Panc1 (cell line): ENCODE data around the gene SGMS2. TPM values are rescaled to one million over a fixed set of nuclear protein-coding genes. Genes with fewer than 3 reads are reported as not detected.
A peak's percentile ranks its signal among the peaks of the same experiment; 100 is the strongest.

Experiments
- ATAC-seq: fragments of 200-7000 bp; cut with Tn5 transposase; 2 replicates; pipeline ENCODE4 v1.9.1; 2020; ENCODE audit warnings: mild to moderate bottlenecking, moderate library complexity
- Bru-seq: library from RNA; stranded (reverse); fragments of 400-500 nt; gene quantifications from one replicate; lab custom pipeline; 2021; lab: Mats Ljungman, UMichigan
- BruChase-seq, 2 experiments: library from RNA; stranded (reverse); fragments of 400-500 nt; gene quantifications; one replicate each; lab custom pipeline; 2021; lab: Mats Ljungman, UMichigan
- BruUV-seq: library from RNA; stranded (reverse); fragments of 400-500 nt; replicated peaks from 2 replicates; lab custom pipeline; 2021; lab: Mats Ljungman, UMichigan
- CTCF ChIA-PET: fragments of 300-600 bp; sonication (Branson Sonifier 250); formaldehyde crosslinking; loops from one replicate; lab custom pipeline; 2022; ENCODE audit warnings: antibody characterized with exemption; lab: Charles Lee
- POLR2A ChIA-PET: fragments of 300-600 bp; sonication (Branson Sonifier 250); formaldehyde crosslinking; loops from one replicate; lab custom pipeline; 2022; ENCODE audit warnings: antibody characterized with exemption; lab: Charles Lee
- DNase-seq: peaks from one replicate; pipeline ENCODE4 v3.0.0-alpha.2; 2010; ENCODE audit warnings: low read depth, low spot score
- H3K27ac ChIP-seq: 2 replicates; pipeline ENCODE4 v1.5.1; 2011; ENCODE audit warnings: mild to moderate bottlenecking, low read length, inconsistent platforms
- H3K27me3 ChIP-seq: fragments of 200-500 bp; sonication (Bioruptor generic); 2 replicates; pipeline ENCODE4 v1.6.0; 2014; ENCODE audit warnings: low read length, inconsistent platforms; ENCODE audit not compliant: control insufficient read depth, insufficient read depth
- H3K36me3 ChIP-seq: fragments of 200-500 bp; sonication (Bioruptor generic); 2 replicates; pipeline ENCODE4 v1.5.1; 2014; ENCODE audit warnings: inconsistent platforms, mild to moderate bottlenecking, low read length, moderate library complexity; ENCODE audit not compliant: control insufficient read depth, insufficient read depth
- H3K4me1 ChIP-seq: 2 replicates; pipeline ENCODE4 v1.5.1; 2011; ENCODE audit warnings: inconsistent platforms, mild to moderate bottlenecking, low read length, moderate library complexity; ENCODE audit not compliant: control insufficient read depth, insufficient read depth
- H3K4me3 ChIP-seq, 2 experiments: 2 replicates each; pipeline ENCODE4 v1.5.1; 2011 to 2012; ENCODE audit warnings: low read depth in 2 of 2, low read length in 2 of 2, mild to moderate bottlenecking in 2 of 2, inconsistent platforms in 1 of 2, moderate library complexity in 1 of 2
- H3K9me3 ChIP-seq: fragments of 200-500 bp; sonication (Bioruptor generic); 2 replicates; pipeline ENCODE4 v1.5.1; 2014; ENCODE audit warnings: low read depth, mild to moderate bottlenecking, inconsistent platforms, low read length, moderate library complexity; ENCODE audit not compliant: control insufficient read depth, insufficient read depth
- POLR2AphosphoS5 ChIP-seq: IDR thresholded peaks from 2 replicates; pipeline ENCODE4 v1.6.1; 2012; ENCODE audit warnings: mild to moderate bottlenecking, low read depth, low read length, moderate library complexity
- SIN3A ChIP-seq: IDR thresholded peaks from 2 replicates; pipeline ENCODE4 v1.6.1; 2012; ENCODE audit warnings: low read depth, mild to moderate bottlenecking, low read length, moderate library complexity, borderline replicate concordance; ENCODE audit not compliant: insufficient read depth
- TCF7L2 ChIP-seq: IDR thresholded peaks from 2 replicates; pipeline ENCODE4 v1.6.1; 2011; ENCODE audit warnings: mild to moderate bottlenecking, low read depth, low read length, inconsistent platforms
- in situ Hi-C: cut with HindIII; loops from 2 replicates; pipeline ENCODE4 v1.10.0; 2016; ENCODE audit warnings: low sequenced_read_pairs, low pct_unique_long_range_greater_than_20kb
- intact Hi-C: fragments of 100-400 bp; cut with micrococcal nuclease; formaldehyde crosslinking; loops from one replicate; pipeline ENCODE4 v1.10.0; 2022; ENCODE audit not compliant: unreplicated experiment
- long read RNA-seq: library from polyadenylated mRNA; unstranded; transcript quantifications from one replicate; pipeline ENCODE4 v2.0.0, GENCODE V29; 2021; ENCODE audit not compliant: unreplicated experiment
- polyA plus RNA-seq: library from polyadenylated mRNA; unstranded; fragments of >200 nt; gene quantifications from one replicate; pipeline ENCODE4 v1.2.1, GENCODE V29; 2012; ENCODE audit warnings: missing spikeins; ENCODE audit not compliant: insufficient read length
- total RNA-seq: library from RNA; stranded (reverse); gene quantifications from one replicate; pipeline ENCODE4 v1.2.1, GENCODE V29; 2021; ENCODE audit not compliant: unreplicated experiment
- TF ChIP-seq, protein P1 (sequence below): fragments of 450-650 bp; IDR thresholded peaks from 2 replicates; pipeline ENCODE4 v1.5.1; 2017; ENCODE audit warnings: mild to moderate bottlenecking
- TF ChIP-seq, protein P2 (sequence below), 2 experiments: IDR thresholded peaks; 2 replicates each; pipeline ENCODE4 v1.6.1; 2011 to 2012; ENCODE audit warnings: low read depth in 2 of 2, control low read depth in 1 of 2, low read length in 1 of 2, mild to moderate bottlenecking in 1 of 2, moderate library complexity in 1 of 2; ENCODE audit not compliant: insufficient read depth in 1 of 2

SGMS2 gene
- total RNA-seq (15.6 TPM), Bru-seq, nascent RNA (percentile 60 among the genes with signal in this experiment), BruChase-seq, experiment 1, labeled RNA remaining after a 2-hour chase (percentile 61 among the genes with signal in this experiment), BruChase-seq, experiment 2, labeled RNA remaining after a 6-hour chase (percentile 70 among the genes with signal in this experiment)
- 5.0 TPM for polyA plus RNA-seq
- long read RNA-seq, partial matches to known transcripts = 0 of 13 reads
- long read RNA-seq, other reads (novel, unspliced or antisense) = 13 of 13 reads

DNA sequence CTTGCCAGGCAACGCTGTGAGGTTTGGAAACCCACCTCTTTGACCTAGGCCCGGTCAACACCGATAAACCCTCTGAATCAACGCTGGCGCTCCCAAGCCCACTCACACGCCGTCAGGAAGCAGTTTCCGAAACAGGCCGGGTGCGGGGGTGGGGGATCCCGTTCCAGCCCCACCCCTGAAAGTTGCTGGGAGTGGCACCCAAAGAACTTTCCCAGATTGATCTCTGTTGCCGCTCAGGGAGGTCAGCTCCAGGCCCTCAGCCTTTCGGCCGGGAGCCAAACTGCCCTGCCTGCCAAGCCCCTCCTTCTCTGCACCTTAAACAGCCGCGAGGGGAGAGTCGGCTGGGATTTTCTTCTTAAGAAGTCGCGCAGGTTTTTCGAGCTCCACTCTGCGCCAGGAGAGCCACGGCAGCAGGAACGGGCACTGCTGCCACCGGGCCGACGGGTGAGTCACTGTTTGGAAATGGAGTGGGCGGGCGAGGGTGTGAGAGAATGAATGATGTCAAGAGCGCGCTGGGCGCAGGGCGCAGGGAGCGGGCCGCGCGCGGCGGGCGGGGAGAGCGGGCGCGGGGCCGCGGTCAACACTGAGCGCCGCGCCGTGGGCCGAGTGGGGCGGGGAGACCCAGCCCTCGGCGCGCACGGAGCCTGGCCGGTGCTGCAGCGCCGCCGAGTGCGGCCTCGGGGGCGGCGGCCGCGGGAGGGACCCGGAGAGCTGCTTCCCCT, at the start of gene SGMS2:
Gene SGMS2 (plus strand): TSS at position 583 of the 722 bp plus-strand sequence. CDS start 70,622 bp downstream, outside the sequence.
- intact Hi-C loops (no loop called here), in situ Hi-C loops (no loop called here)
- ChIA-PET POLR2A (no interaction called here), CTCF (no interaction called here)
- H3K4me1 ChIP-seq = peaks cover 5% of the 10 kb centered on the region
- ATAC-seq (peak; percentile 93), DNase-seq (peak; percentile 39)
- BruUV-seq = no TSS peak
- H3K4me3 ChIP-seq = peak within 1 kb of the TSS; percentile 58 to 67
- TF ChIP-seq, protein P1, sequence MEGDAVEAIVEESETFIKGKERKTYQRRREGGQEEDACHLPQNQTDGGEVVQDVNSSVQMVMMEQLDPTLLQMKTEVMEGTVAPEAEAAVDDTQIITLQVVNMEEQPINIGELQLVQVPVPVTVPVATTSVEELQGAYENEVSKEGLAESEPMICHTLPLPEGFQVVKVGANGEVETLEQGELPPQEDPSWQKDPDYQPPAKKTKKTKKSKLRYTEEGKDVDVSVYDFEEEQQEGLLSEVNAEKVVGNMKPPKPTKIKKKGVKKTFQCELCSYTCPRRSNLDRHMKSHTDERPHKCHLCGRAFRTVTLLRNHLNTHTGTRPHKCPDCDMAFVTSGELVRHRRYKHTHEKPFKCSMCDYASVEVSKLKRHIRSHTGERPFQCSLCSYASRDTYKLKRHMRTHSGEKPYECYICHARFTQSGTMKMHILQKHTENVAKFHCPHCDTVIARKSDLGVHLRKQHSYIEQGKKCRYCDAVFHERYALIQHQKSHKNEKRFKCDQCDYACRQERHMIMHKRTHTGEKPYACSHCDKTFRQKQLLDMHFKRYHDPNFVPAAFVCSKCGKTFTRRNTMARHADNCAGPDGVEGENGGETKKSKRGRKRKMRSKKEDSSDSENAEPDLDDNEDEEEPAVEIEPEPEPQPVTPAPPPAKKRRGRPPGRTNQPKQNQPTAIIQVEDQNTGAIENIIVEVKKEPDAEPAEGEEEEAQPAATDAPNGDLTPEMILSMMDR = peak; percentile 25
- 0 out of 2 replicates have a peak, but pooled peaks have one; percentile 15 for TF ChIP-seq TCF7L2
- TF ChIP-seq, protein P2, sequence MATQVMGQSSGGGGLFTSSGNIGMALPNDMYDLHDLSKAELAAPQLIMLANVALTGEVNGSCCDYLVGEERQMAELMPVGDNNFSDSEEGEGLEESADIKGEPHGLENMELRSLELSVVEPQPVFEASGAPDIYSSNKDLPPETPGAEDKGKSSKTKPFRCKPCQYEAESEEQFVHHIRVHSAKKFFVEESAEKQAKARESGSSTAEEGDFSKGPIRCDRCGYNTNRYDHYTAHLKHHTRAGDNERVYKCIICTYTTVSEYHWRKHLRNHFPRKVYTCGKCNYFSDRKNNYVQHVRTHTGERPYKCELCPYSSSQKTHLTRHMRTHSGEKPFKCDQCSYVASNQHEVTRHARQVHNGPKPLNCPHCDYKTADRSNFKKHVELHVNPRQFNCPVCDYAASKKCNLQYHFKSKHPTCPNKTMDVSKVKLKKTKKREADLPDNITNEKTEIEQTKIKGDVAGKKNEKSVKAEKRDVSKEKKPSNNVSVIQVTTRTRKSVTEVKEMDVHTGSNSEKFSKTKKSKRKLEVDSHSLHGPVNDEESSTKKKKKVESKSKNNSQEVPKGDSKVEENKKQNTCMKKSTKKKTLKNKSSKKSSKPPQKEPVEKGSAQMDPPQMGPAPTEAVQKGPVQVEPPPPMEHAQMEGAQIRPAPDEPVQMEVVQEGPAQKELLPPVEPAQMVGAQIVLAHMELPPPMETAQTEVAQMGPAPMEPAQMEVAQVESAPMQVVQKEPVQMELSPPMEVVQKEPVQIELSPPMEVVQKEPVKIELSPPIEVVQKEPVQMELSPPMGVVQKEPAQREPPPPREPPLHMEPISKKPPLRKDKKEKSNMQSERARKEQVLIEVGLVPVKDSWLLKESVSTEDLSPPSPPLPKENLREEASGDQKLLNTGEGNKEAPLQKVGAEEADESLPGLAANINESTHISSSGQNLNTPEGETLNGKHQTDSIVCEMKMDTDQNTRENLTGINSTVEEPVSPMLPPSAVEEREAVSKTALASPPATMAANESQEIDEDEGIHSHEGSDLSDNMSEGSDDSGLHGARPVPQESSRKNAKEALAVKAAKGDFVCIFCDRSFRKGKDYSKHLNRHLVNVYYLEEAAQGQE (IDR thresholded peaks at IDR 0.05; ENCODE audit: insufficient read depth in 1 of 2, low read depth in 2 of 2, low read length in 1 of 2) = no peak
- peak within 1 kb of the TSS; percentile 79 for H3K27ac ChIP-seq
- H3K9me3 ChIP-seq = no peaks in the 10 kb centered on the region
- no peaks in the 10 kb centered on the region for H3K36me3 ChIP-seq
- H3K27me3 ChIP-seq = no peaks in the 10 kb centered on the region

DNA sequence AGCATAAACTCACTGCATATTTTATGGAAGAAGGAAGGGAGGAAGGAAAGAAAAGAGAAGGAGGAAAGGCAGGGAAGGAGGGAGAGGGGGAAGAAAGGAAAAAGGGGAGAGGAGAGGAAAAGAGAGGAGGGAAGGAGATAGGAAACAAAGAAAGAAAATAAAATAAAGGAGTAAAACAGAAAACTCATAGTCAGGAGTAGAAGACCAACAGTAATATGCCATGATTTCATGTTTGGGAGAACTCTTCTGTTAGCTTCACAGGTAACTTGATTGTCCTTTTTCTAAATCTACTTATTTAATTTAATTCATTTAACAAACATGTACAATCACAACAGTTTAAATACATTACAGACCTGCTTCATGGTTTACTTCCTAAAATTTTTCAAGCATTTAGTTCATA, 46.8 kb upstream of the SGMS2 start:
- H3K9me3 ChIP-seq = no peaks in the 10 kb centered on the region
- H3K27me3 ChIP-seq = no peaks in the 10 kb centered on the region
- no peak overlapping the region for H3K4me3 ChIP-seq
- no peak overlapping the region for H3K27ac ChIP-seq
- POLR2A ChIA-PET = no interaction called here
- in situ Hi-C loops (no loop called here), intact Hi-C loops (no loop called here)
- TF ChIP-seq POLR2AphosphoS5 (no peak), TCF7L2 (no peak), SIN3A (no peak)
- TF ChIP-seq, protein P2 (IDR thresholded peaks at IDR 0.05; ENCODE audit: insufficient read depth in 1 of 2, low read depth in 2 of 2, low read length in 1 of 2) = no peak
- TF ChIP-seq, protein P1 = no peak
- CTCF ChIA-PET = no interaction called here
- no TSS peak for BruUV-seq
- ATAC-seq (no peak), DNase-seq (no peak)
- H3K4me1 ChIP-seq = no peaks in the 10 kb centered on the region
- H3K36me3 ChIP-seq = no peaks in the 10 kb centered on the region
